Iris pigment epithelial cell (primary cell): ENCODE results near the gene CD151.
A peak's percentile ranks its signal among the peaks of the same experiment; 100 is the strongest.

Source experiments
- DNase-seq: peaks from one replicate; pipeline ENCODE4 v3.0.0-alpha.2; 2011; ENCODE audit warnings: low read depth

CD151 gene

DNA sequence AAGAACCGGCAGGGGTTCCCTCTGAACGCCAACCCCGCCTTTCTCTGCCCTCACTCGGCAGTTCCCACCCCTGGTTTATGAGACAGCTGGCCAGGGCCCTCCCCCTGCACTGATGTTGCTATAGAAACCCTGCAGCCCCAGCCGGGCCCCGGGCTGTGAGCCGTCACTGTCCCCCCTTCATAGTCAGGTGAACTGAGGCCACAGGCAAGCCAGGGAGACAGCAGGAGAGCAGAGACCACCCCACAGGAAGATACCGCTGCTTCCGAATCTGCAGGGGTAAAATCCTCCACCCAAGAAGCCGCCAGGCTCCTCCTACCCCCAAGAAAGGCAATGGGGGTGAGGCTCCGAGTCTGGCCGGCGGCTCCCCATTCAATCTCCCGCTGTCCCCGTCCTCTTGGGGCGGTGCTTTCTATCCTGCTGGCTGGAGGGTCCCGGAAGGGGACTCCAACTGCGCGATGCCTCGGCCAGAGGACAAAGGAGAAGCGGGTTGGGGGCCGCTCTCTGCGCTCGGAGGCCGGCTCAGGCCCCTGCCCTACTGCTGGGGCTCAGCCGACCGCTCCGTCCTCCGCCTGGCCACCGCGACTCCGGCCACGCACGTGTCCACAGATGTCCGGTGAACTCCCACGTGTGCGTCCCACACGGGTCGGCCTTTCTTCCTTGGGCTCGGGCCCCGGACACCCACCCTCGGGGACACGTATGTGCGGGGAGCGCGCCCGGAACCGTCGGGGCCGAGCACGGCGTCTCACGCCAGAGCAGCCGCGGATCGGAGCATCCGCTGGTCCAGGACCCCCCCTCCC lies 35.3 kb upstream of the CD151 start:
- peak; percentile 89 for DNase-seq

DNA sequence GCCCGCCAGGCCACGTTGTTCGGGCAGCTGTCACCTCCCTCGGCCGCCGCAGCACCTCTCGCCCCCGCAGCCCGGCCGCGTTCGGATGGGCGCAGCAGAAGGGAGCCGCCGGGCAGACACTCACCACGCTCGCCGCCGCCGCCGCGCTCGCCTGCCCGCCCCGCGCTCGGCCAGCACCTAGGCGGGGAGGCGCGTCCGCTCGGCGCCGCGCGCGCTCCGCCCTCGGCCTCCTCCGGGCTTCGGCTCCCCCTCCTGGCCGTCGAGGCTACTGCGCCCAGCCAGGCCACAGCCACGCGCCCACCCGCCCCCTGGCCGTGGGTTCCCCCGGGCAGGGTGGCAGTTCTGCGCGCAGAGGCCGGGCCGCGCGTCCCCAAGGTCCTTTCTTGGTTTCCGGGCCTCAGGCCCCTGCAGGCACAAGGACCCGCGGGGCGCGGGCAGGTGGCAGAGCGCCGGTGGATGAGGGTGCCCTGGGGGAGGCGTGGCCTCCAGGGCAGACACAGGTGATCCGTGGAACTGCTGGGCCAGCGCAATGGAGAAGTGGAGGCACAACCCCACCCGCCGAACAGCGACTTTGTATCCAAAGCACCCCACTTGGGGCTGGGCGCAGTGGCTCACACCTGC lies 34.5 kb upstream of the CD151 start, which contains the start of gene SLC25A22:
Gene SLC25A22 (minus strand): TSS at position 189 of the 621 bp plus-strand sequence. CDS start 3,275 bp downstream, outside the sequence.
- peak; percentile 78 for DNase-seq

- DNase-seq, result no peak
Measured at GRCh38 chr11:799641-800316, 33.0 kb upstream of the CD151 start.

DNA sequence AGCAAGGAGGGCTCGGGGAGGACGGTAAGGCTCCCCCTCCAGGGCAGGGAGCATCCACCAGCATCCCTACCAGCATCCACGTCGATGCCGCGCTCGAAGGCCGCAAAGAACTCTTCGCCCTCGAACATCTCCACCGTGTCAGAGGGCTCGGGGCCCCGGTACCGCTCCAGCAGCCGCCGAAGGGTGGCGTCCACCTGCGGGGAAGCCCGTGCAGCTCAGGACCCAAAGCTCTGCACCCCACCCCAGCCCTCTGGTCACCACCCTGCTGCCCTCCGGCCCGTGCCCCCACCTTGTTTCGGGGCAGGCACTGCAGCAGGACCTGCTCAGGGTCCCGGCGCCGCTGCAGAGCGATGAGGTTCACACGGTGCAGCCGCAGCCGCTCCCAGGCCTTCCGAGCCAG lies 32.3 kb upstream of the CD151 start:
- no peak for DNase-seq

GRCh38 chr11:801097-801780 lies 31.5 kb upstream of the CD151 start:
- no peak for DNase-seq

- no peak for DNase-seq
Measured at GRCh38 chr11:802018-802617, 30.6 kb upstream of the CD151 start.

GRCh38 chr11:802693-803466 lies 29.9 kb upstream of the CD151 start:
- DNase-seq, result no peak

- DNase-seq, result no peak
Measured at GRCh38 chr11:803467-803742, 29.3 kb upstream of the CD151 start.

- DNase-seq, result no peak
Measured at GRCh38 chr11:803770-804598, 28.8 kb upstream of the CD151 start.

DNA sequence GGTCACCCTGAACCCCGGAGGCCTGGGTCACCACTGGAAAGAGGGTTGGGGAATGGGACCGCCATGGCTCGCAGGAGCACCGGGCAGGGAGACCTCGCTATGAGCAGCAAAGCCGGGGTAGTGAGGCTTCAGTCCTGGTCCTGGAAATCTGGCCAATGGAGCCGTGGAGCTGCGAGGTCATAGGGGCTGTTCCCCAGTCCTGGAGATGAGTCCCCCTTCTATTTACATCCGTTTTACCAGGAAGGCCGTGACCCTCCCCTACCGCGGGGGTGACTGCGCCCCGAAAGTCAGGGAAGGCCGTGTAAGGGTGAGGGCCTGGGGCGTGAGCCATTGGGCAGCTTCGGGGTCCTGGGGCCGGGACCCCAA lies 28.2 kb upstream of the CD151 start:
- DNase-seq, result no peak

- DNase-seq, result no peak
Measured at GRCh38 chr11:808427-809286, 24.1 kb upstream of the CD151 start.

- DNase-seq, result peak; percentile 97
Measured at GRCh38 chr11:809287-810039, 23.3 kb upstream of the CD151 start, which contains the start of gene RPLP2. TSS of gene RPLP2 (plus strand) at chr11:809967. CDS start at chr11:810235, 268 bp downstream.

DNA sequence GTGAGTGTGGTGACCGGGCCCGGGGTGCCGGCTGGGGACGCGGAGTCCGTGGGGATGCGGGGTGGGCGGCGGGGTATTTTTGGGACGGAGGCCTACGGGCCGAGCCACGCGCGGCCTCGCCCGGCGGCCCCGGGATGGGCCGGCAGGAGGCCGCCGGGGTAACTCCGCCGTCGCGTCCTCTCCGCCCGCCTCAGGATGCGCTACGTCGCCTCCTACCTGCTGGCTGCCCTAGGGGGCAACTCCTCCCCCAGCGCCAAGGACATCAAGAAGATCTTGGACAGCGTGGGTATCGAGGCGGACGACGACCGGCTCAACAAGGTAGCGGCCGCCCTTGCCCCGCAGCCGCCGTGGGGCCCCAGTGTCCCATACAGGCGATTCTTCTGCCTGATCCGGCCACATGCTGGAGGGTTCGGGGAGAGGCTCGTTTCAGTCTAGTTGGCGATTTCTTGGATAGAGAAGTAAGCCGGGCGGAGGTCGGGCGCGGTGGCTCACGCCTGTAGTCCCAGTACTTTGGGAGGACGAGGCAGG lies 22.6 kb upstream of the CD151 start:
- DNase-seq, result no peak

GRCh38 chr11:811446-812245 lies 21.1 kb upstream of the CD151 start:
- no peak for DNase-seq

DNA sequence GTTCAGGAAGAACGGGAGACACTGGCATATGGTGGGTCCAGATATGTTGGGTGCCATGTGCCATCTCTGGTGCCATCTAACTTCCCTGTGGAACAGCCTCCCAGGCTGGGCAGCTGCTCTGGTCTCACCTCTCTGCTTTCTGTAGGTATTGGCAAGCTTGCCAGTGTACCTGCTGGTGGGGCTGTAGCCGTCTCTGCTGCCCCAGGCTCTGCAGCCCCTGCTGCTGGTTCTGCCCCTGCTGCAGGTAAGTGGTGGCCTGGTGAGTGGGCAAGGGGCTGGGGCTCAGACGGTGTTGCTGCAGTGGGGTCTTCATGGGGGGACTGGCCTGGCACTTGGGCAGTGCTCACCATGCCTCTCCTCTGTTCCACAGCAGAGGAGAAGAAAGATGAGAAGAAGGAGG lies 20.4 kb upstream of the CD151 start:
- no peak for DNase-seq

- no peak for DNase-seq
Measured at GRCh38 chr11:813072-813455, 19.7 kb upstream of the CD151 start.

DNA sequence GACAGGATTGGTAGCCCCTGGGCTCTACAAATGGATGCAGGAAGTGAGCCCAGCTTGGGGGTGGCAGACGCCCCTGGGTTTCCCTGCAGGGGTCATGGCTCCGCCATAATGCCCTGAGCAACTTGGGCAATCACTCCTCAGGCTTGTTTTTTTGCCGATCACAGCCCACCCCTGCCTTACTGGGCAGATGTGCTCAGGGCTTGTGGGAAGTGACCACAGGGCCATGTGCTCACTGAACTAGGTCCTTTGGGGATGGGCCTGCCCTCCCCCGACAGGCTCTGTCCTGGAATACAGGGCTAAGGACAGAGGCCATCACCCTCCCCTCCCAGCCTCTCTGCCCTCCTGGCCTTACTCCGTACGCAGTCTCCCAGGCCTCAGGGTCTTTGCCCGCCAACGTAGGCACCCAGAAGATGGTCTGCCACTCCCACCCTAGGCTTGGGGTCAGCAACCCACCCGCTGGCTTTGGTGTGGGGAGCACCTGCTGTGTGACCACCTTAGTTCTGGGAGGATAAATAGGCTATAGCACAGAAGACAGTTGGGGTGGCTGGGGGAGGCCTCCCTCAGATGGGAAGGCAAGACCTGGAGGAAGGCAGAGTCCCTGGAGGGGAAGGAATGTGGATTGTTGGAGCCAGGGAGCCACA lies 19.2 kb upstream of the CD151 start:
- no peak for DNase-seq
